ENCODE results near the gene PRKN. TPM values are rescaled to one million over a fixed set of nuclear protein-coding genes. Genes with fewer than 3 reads are reported as not detected.

Gene PRKN
- total RNA-seq, 2 donors from 2014 or later, result 10.7 to 21.2 TPM

GRCh38 chr6:161476711-161477110 lies 1250.9 kb downstream of the PRKN start:
- WGBS, result 79% methylated on average over 9 of the region's 9 CpGs
- Histone ChIP-seq H3K36me3 (no peaks in the 10 kb centered on the region), H3K9me3 (no peaks in the 10 kb centered on the region), H3K27me3 (replicated peaks; ENCODE audit: insufficient read depth) (no peaks in the 10 kb centered on the region), H3K4me3 (no peak overlapping the region), H3K27ac (no peak overlapping the region), H3K4me1 (replicated peaks) (no peaks in the 10 kb centered on the region)
- no peak for TF ChIP-seq CTCF (IDR thresholded peaks at IDR 0.05)
- TF ChIP-seq POLR2AphosphoS5 (IDR thresholded peaks at IDR 0.05), result no peak
- TF ChIP-seq POLR2A (IDR thresholded peaks at IDR 0.05), result no peak
- DNase-seq (ENCODE audit: low spot score), result no peak
- intact Hi-C loops (cut with DNase I), result no loop called here

GRCh38 chr6:161465403-161465802 lies 1262.2 kb downstream of the PRKN start:
- no peaks in the 10 kb centered on the region for H3K4me1 ChIP-seq (replicated peaks)
- H3K9me3 ChIP-seq, result no peaks in the 10 kb centered on the region
- no peaks in the 10 kb centered on the region for H3K36me3 ChIP-seq
- WGBS, result 64% methylated on average over 2 of the region's 2 CpGs
- no peak overlapping the region for H3K4me3 ChIP-seq
- TF ChIP-seq CTCF (IDR thresholded peaks at IDR 0.05), result no peak
- TF ChIP-seq POLR2A (IDR thresholded peaks at IDR 0.05), result no peak
- no peak for TF ChIP-seq POLR2AphosphoS5 (IDR thresholded peaks at IDR 0.05)
- no peak overlapping the region for H3K27ac ChIP-seq
- no peaks in the 10 kb centered on the region for H3K27me3 ChIP-seq (replicated peaks; ENCODE audit: insufficient read depth)
- intact Hi-C loops (cut with DNase I), result no loop called here
- no peak for DNase-seq (ENCODE audit: low spot score)

GRCh38 chr6:161463071-161463470 lies 1264.5 kb downstream of the PRKN start:
- H3K36me3 ChIP-seq, result no peaks in the 10 kb centered on the region
- 72% methylated on average over 2 of the region's 2 CpGs for WGBS
- no peak overlapping the region for H3K27ac ChIP-seq
- no peaks in the 10 kb centered on the region for H3K4me1 ChIP-seq (replicated peaks)
- no peak overlapping the region for H3K4me3 ChIP-seq
- no peaks in the 10 kb centered on the region for H3K27me3 ChIP-seq (replicated peaks; ENCODE audit: insufficient read depth)
- no peak for DNase-seq (ENCODE audit: low spot score)
- intact Hi-C loops (cut with DNase I), result no loop called here
- TF ChIP-seq POLR2A (IDR thresholded peaks at IDR 0.05) (no peak), CTCF (IDR thresholded peaks at IDR 0.05) (no peak), POLR2AphosphoS5 (IDR thresholded peaks at IDR 0.05) (no peak)
- H3K9me3 ChIP-seq, result no peaks in the 10 kb centered on the region

- 55% methylated on average over 2 of the region's 2 CpGs for WGBS
- H3K4me3 ChIP-seq, result no peak overlapping the region
- intact Hi-C loops (cut with DNase I), result no loop called here
- H3K27ac ChIP-seq, result no peak overlapping the region
- H3K4me1 ChIP-seq (replicated peaks), result no peaks in the 10 kb centered on the region
- no peak for TF ChIP-seq POLR2A (IDR thresholded peaks at IDR 0.05)
- no peak for TF ChIP-seq CTCF (IDR thresholded peaks at IDR 0.05)
- TF ChIP-seq POLR2AphosphoS5 (IDR thresholded peaks at IDR 0.05), result no peak
- H3K27me3 ChIP-seq (replicated peaks; ENCODE audit: insufficient read depth), result no peaks in the 10 kb centered on the region
- H3K9me3 ChIP-seq, result no peaks in the 10 kb centered on the region
- no peaks in the 10 kb centered on the region for H3K36me3 ChIP-seq
- DNase-seq (ENCODE audit: low spot score), result no peak
Observed at GRCh38 chr6:161462148-161462547, 1265.4 kb downstream of the PRKN start.

GRCh38 chr6:161459008-161459615 lies 1268.5 kb downstream of the PRKN start:
- 71% methylated on average over 1 of the region's 1 CpG for WGBS
- TF ChIP-seq POLR2A (IDR thresholded peaks at IDR 0.05) (no peak), POLR2AphosphoS5 (IDR thresholded peaks at IDR 0.05) (no peak), CTCF (IDR thresholded peaks at IDR 0.05) (no peak)

More at GRCh38 chr6:161459008-161459615, 1268.5 kb downstream of the PRKN start:
- intact Hi-C loops (cut with DNase I), result no loop called here
- Histone ChIP-seq H3K9me3 (no peaks in the 10 kb centered on the region), H3K27me3 (replicated peaks; ENCODE audit: insufficient read depth) (no peaks in the 10 kb centered on the region), H3K27ac (no peak overlapping the region), H3K4me3 (no peak overlapping the region), H3K36me3 (no peaks in the 10 kb centered on the region), H3K4me1 (replicated peaks) (no peaks in the 10 kb centered on the region)
- DNase-seq (ENCODE audit: low spot score), result no peak
